A549 (cell line): ENCODE results near the gene FAM131B.

Experiments
- EP300 ChIP-seq, 2 experiments: fragments of >200 bp; sonication (Bioruptor Twin); formaldehyde crosslinking; IDR thresholded peaks; 2 replicates in 1 of 2; 3 replicates in 1 of 2; pipeline ENCODE4 v1.6.1; 2016 to 2017
- POLR2A ChIP-seq: IDR thresholded peaks from 2 replicates; pipeline ENCODE4 v1.6.1; 2012; ENCODE audit warnings: mild to moderate bottlenecking, low read length
- RAD21 ChIP-seq, 2 experiments: fragments of >200 bp in 1 of 2; sonication (Bioruptor Twin) in 1 of 2; formaldehyde crosslinking in 1 of 2; IDR thresholded peaks in 1 of 2; conservative IDR thresholded peaks in 1 of 2; 2 replicates in 1 of 2; 3 replicates in 1 of 2; pipeline ENCODE4 v1.6.1; 2012 to 2018; ENCODE audit warnings: inconsistent platforms in 1 of 2
- RCOR1 ChIP-seq: fragments of 150-350 bp; IDR thresholded peaks from 2 replicates; pipeline ENCODE4 v1.6.1; 2014; ENCODE audit warnings: antibody characterized with exemption, low read length, low read depth
- TF ChIP-seq, protein P1 (sequence below): fragments of >200 bp; sonication (Bioruptor Twin); formaldehyde crosslinking; IDR thresholded peaks from 3 replicates; pipeline ENCODE4 v1.5.1; 2016

DNA sequence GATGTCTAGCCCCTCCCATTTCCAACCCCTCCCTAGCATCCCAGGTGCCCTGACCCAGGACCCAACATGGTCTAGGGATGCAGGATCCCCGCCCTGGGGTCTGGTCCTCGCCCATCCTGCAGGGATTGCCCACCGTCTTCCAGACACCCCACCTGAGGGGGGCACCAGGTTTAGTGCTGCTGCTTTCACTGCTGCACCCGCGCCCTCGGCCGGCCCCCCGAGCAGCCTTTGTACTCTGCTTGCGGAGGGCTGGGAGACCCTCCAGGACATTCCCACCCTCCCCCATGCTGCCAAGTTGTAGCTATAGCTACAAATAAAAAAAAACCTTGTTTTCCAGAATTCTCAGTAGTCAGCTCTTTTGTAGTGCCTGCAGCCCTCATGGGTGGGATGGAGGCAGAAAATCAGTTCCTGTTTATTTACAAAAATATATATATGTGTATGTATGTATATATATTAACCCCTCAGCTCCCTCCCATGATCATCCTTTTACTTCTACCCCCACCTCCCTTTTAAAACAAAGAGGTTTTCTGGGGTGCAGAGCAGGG, 28.3 kb upstream of the FAM131B start:
- TF ChIP-seq, protein P1, sequence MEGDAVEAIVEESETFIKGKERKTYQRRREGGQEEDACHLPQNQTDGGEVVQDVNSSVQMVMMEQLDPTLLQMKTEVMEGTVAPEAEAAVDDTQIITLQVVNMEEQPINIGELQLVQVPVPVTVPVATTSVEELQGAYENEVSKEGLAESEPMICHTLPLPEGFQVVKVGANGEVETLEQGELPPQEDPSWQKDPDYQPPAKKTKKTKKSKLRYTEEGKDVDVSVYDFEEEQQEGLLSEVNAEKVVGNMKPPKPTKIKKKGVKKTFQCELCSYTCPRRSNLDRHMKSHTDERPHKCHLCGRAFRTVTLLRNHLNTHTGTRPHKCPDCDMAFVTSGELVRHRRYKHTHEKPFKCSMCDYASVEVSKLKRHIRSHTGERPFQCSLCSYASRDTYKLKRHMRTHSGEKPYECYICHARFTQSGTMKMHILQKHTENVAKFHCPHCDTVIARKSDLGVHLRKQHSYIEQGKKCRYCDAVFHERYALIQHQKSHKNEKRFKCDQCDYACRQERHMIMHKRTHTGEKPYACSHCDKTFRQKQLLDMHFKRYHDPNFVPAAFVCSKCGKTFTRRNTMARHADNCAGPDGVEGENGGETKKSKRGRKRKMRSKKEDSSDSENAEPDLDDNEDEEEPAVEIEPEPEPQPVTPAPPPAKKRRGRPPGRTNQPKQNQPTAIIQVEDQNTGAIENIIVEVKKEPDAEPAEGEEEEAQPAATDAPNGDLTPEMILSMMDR, result no peak
- no peak for TF ChIP-seq EP300 (IDR thresholded peaks at IDR 0.05)
- TF ChIP-seq RAD21 (conservative IDR thresholded peaks at IDR 0.05 in 1 of 2, IDR thresholded peaks at IDR 0.05 in 1 of 2), result no peak
- TF ChIP-seq POLR2A, result no peak
- TF ChIP-seq RCOR1, result no peak
